GM12878 (cell line): ENCODE data around the gene MT1E. TPM values are rescaled to one million over a fixed set of nuclear protein-coding genes. Genes with fewer than 3 reads are reported as not detected.

Source experiments
- ATAC-seq: fragments of 200-7000 bp; cut with Tn5 transposase; 3 replicates; pipeline ENCODE4 v1.9.1; 2020; ENCODE audit warnings: mild to moderate bottlenecking, moderate library complexity
- BruUV-seq: library from RNA; stranded (reverse); fragments of 400-500 nt; replicated peaks from 2 replicates; lab custom pipeline; 2021; lab: Mats Ljungman, UMichigan
- CTCF ChIA-PET: fragments of 300-600 bp; sonication (Branson Sonifier 250); formaldehyde crosslinking; extraction: SDS; loops from one replicate; lab custom pipeline; 2021; ENCODE audit warnings: inconsistent platforms; lab: Yijun Ruan, JAX
- POLR2A ChIA-PET: fragments of 350-600 bp; formaldehyde crosslinking; extraction: SDS; loops from one replicate; lab custom pipeline; 2021; ENCODE audit warnings: inconsistent platforms; lab: Charles Lee
- RAD21 ChIA-PET: fragments of 300-600 bp; sonication (Branson Sonifier 250); formaldehyde crosslinking; loops from one replicate; lab custom pipeline; 2023; ENCODE audit warnings: antibody characterized with exemption; ENCODE audit not compliant: unreplicated experiment; lab: Charles Lee
- SMC1A ChIA-PET: fragments of 300-600 bp; sonication (Branson Sonifier 250); formaldehyde crosslinking; loops from one replicate; lab custom pipeline; 2023; ENCODE audit not compliant: unreplicated experiment, uncharacterized antibody; lab: Charles Lee
- DNase-seq: peaks from one replicate; pipeline ENCODE4 v3.0.0-alpha.2; 2011; ENCODE audit warnings: low read depth, low spot score
- FAIRE-seq: peaks from 3 replicates; lab custom pipeline; 2011; peaks lifted over from hg19 to GRCh38; lab: Jason Lieb, UNC
- H2AFZ ChIP-seq: 2 replicates; pipeline ENCODE4 v1.6.0; 2011; ENCODE audit warnings: low read depth, low read length, control low read depth; ENCODE audit not compliant: control insufficient read depth
- H3K27ac ChIP-seq: 2 replicates; pipeline ENCODE4 v1.5.1; 2011; ENCODE audit warnings: control low read depth; ENCODE audit not compliant: control insufficient read depth, insufficient read depth
- H3K27me3 ChIP-seq, 2 experiments: replicated peaks in 1 of 2; 2 replicates each; pipeline versions ENCODE4 v1.6.0 to v1.6.1; 2011; ENCODE audit warnings: low read length in 1 of 2; ENCODE audit not compliant: control insufficient read depth in 2 of 2, insufficient read depth in 2 of 2
- H3K36me3 ChIP-seq, 2 experiments: 2 replicates each; pipeline ENCODE4 v1.5.1; 2011; ENCODE audit warnings: low read length in 1 of 2; ENCODE audit not compliant: control insufficient read depth in 2 of 2, insufficient read depth in 2 of 2
- H3K4me1 ChIP-seq: 2 replicates; pipeline ENCODE4 v1.6.1; 2011; ENCODE audit warnings: mild to moderate bottlenecking, low read length, moderate library complexity, mixed read lengths; ENCODE audit not compliant: control insufficient read depth, insufficient read depth
- H3K4me2 ChIP-seq: 2 replicates; pipeline ENCODE4 v1.6.0; 2011; ENCODE audit warnings: control low read depth; ENCODE audit not compliant: control insufficient read depth, insufficient read depth
- H3K4me3 ChIP-seq: fragments of 200-600 bp; sonication (generic); 2 replicates; pipeline ENCODE4 v1.5.1; 2016
- H3K79me2 ChIP-seq: 2 replicates; pipeline ENCODE4 v1.6.0; 2011; ENCODE audit warnings: low read length; ENCODE audit not compliant: control insufficient read depth, insufficient read depth
- H3K9ac ChIP-seq: 2 replicates; pipeline ENCODE4 v1.8.0; 2011; ENCODE audit warnings: low read length, control low read depth, mixed read lengths; ENCODE audit not compliant: control insufficient read depth, insufficient read depth
- H3K9me3 ChIP-seq: replicated peaks from 3 replicates; pipeline ENCODE4 v1.5.1; 2011; ENCODE audit warnings: mild to moderate bottlenecking, low read length; ENCODE audit not compliant: control insufficient read depth, insufficient read depth
- H4K20me1 ChIP-seq: 2 replicates; pipeline ENCODE4 v1.6.0; 2011; ENCODE audit not compliant: control insufficient read depth, insufficient read depth
- BMI1 ChIP-seq: fragments of 450-650 bp; IDR thresholded peaks from 2 replicates; pipeline ENCODE4 v1.6.1; 2016; ENCODE audit warnings: mild to moderate bottlenecking, moderate library complexity, borderline replicate concordance
- ESRRA ChIP-seq: IDR thresholded peaks from 2 replicates; pipeline ENCODE4 v1.6.1; 2012; ENCODE audit warnings: mild to moderate bottlenecking, low read length, improper control_type of control experiment
- HDGF ChIP-seq: fragments of 450-650 bp; IDR thresholded peaks from 2 replicates; pipeline ENCODE4 v1.6.1; 2016; ENCODE audit warnings: antibody characterized with exemption
- IKZF2 ChIP-seq, 2 experiments: fragments of 450-650 bp; IDR thresholded peaks; 2 replicates each; pipeline ENCODE4 v1.6.1; 2017; ENCODE audit warnings: mild to moderate bottlenecking in 2 of 2, moderate library complexity in 2 of 2
- NFYA ChIP-seq: IDR thresholded peaks from 2 replicates; pipeline ENCODE4 v1.6.1; 2011; ENCODE audit warnings: low read depth, mild to moderate bottlenecking, low read length, improper control_type of control experiment, borderline replicate concordance
- NR2C1 ChIP-seq: fragments of 450-650 bp; IDR thresholded peaks from 2 replicates; pipeline ENCODE4 v1.6.1; 2017; ENCODE audit warnings: antibody characterized with exemption, mild to moderate bottlenecking, moderate library complexity
- POLR2AphosphoS5 ChIP-seq: IDR thresholded peaks from 2 replicates; pipeline ENCODE4 v1.6.1; 2011; ENCODE audit warnings: mild to moderate bottlenecking, low read length, inconsistent platforms
- SP1 ChIP-seq: IDR thresholded peaks from one replicate; pipeline ENCODE4 v1.6.1; 2011; ENCODE audit warnings: low read depth, low read length
- WRNIP1 ChIP-seq: IDR thresholded peaks from 2 replicates; pipeline ENCODE4 v1.6.1; 2011; ENCODE audit warnings: low read depth, low read length, improper control_type of control experiment, borderline replicate concordance
- ZBED1 ChIP-seq: IDR thresholded peaks from 2 replicates; pipeline ENCODE4 v1.6.1; 2016; ENCODE audit warnings: borderline replicate concordance
- ZNF217 ChIP-seq: fragments of 450-650 bp; IDR thresholded peaks from 2 replicates; pipeline ENCODE4 v1.6.1; 2017; ENCODE audit warnings: antibody characterized with exemption, mild to moderate bottlenecking
- WGBS: methylation state at CpG from one replicate; pipeline ENCODE4 v1.1.6; 2016; ENCODE audit warnings: low lambda C conversion rate; ENCODE audit not compliant: insufficient replicate concordance, insufficient coverage; ENCODE audit errors: missing lambda C conversion rate; 5-methylcytosine and 5-hydroxymethylcytosine counted together
- in situ Hi-C: fragments of 300-500 bp; cut with MboI; formaldehyde crosslinking; loops from 9 replicates; pipeline ENCODE4 v1.14.3; 2018; ENCODE audit warnings: mixed read lengths
- intact Hi-C: fragments of 100-400 bp; cut with micrococcal nuclease; formaldehyde crosslinking; loops from one replicate; pipeline ENCODE4 v1.14.2; 2022; ENCODE audit not compliant: unreplicated experiment
- polyA plus RNA-seq, 11 experiments: library from polyadenylated mRNA; depleted of rRNA in 4 of 11; unstranded in 6 of 11; stranded (reverse) in 5 of 11; fragments of >200 nt; fragmentation: Nextera tagmentation in 4 of 11; fragmentation: Illumina TruSeq in 1 of 11; extraction: Ambion mirVana in 4 of 11; extraction: Trizol in 1 of 11; gene quantifications; 1 replicate in 1 of 11; 2 replicates in 10 of 11; pipeline versions ENCODE4 v1.2.1 to v1.2.3, GENCODE V29; 2011 to 2016; ENCODE audit warnings: inconsistent platforms in 2 of 11, missing spikeins in 2 of 11, low read depth in 1 of 11
- total RNA-seq, 4 experiments: library from RNA; depleted of rRNA in 3 of 4; stranded (reverse); fragments of >200 nt in 3 of 4; fragmentation: Illumina TruSeq in 1 of 4; extraction: Trizol in 1 of 4; gene quantifications; 2 replicates each; pipeline versions ENCODE4 v1.2.1 to v1.2.3, GENCODE V29; 2013 to 2021
- TF ChIP-seq, protein P1 (sequence below): IDR thresholded peaks from 2 replicates; pipeline ENCODE4 v1.6.1; 2011; ENCODE audit warnings: borderline replicate concordance, low read depth, mild to moderate bottlenecking, moderate library complexity, mixed read lengths, low read length; ENCODE audit not compliant: insufficient read depth; ENCODE audit errors: extremely low read length
- TF ChIP-seq, protein P2 (sequence below): IDR thresholded peaks from 2 replicates; pipeline ENCODE4 v1.6.1; 2012; ENCODE audit warnings: mild to moderate bottlenecking, low read depth, low read length
- TF ChIP-seq, protein P3 (sequence below): IDR thresholded peaks from 2 replicates; pipeline ENCODE4 v1.6.1; 2011; ENCODE audit warnings: mild to moderate bottlenecking, low read depth, low read length, moderate library complexity; ENCODE audit not compliant: insufficient replicate concordance
- TF ChIP-seq, protein P4 (sequence below): fragments of 450-650 bp; formaldehyde crosslinking; IDR thresholded peaks from 2 replicates; pipeline ENCODE4 v1.5.0; 2022; ENCODE audit warnings: mild to moderate bottlenecking, missing genetic modification characterization
- TF ChIP-seq, protein P5 (sequence below): fragments of 450-650 bp; IDR thresholded peaks from 2 replicates; pipeline ENCODE4 v1.6.1; 2016; ENCODE audit warnings: mild to moderate bottlenecking

Gene MT1E
- total and polyA plus RNA-seq, 10 of the 15 experiments (the other 5 are each of a cell fraction or from before 2014, with no cell fraction given) = 5.8 to 22.3 (median 16.5) TPM

DNA sequence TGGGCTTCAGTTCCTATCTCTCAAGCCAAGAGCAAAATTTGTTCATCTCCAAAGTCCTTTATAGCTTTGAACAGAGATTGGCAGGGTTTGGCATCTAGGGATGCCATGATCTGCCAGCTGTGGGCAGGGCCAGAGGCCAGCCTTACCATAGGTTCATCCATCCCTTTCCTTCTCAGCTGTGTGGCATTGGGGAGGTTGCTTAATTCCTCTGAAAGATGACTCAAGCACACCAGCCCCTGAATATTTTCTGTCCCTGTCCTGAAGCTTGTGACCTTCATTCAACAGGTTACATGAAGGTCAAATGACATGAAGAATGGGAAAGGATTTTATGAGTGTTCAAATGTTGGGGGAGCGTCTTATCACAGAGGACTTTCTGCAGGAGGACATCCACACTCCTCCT, 38.9 kb downstream of the MT1E start:
- Histone ChIP-seq H3K4me2 (no peak overlapping the region), H3K27ac (no peak overlapping the region), H4K20me1 (no peaks in the 10 kb centered on the region), H3K27me3 (peaks cover 21 to 23% of the 10 kb centered on the region in 2 experiments), H2AFZ (no peak overlapping the region), H3K4me3 (no peak overlapping the region), H3K36me3 (no peaks in the 10 kb centered on the region), H3K79me2 (no peaks in the 10 kb centered on the region), H3K9ac (no peak overlapping the region), H3K4me1 (no peaks in the 10 kb centered on the region), H3K9me3 (no peaks in the 10 kb centered on the region)
- WGBS = 10% methylated on average over 1 of the region's 1 CpG
- BruUV-seq = no TSS peak
- in situ Hi-C loops (no loop called here), intact Hi-C loops (no loop called here)
- POLR2A ChIA-PET = no interaction called here
- no peak for FAIRE-seq
- TF ChIP-seq NFYA = no peak
- TF ChIP-seq SP1 = no peak
- TF ChIP-seq IKZF2 (IDR thresholded peaks at IDR 0.05) = no peak
- no peak for TF ChIP-seq WRNIP1
- TF ChIP-seq BMI1 = no peak
- TF ChIP-seq ZNF217 = no peak
- TF ChIP-seq, protein P1, sequence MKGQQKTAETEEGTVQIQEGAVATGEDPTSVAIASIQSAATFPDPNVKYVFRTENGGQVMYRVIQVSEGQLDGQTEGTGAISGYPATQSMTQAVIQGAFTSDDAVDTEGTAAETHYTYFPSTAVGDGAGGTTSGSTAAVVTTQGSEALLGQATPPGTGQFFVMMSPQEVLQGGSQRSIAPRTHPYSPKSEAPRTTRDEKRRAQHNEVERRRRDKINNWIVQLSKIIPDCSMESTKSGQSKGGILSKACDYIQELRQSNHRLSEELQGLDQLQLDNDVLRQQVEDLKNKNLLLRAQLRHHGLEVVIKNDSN = no peak
- TF ChIP-seq ESRRA = no peak
- TF ChIP-seq, protein P2, sequence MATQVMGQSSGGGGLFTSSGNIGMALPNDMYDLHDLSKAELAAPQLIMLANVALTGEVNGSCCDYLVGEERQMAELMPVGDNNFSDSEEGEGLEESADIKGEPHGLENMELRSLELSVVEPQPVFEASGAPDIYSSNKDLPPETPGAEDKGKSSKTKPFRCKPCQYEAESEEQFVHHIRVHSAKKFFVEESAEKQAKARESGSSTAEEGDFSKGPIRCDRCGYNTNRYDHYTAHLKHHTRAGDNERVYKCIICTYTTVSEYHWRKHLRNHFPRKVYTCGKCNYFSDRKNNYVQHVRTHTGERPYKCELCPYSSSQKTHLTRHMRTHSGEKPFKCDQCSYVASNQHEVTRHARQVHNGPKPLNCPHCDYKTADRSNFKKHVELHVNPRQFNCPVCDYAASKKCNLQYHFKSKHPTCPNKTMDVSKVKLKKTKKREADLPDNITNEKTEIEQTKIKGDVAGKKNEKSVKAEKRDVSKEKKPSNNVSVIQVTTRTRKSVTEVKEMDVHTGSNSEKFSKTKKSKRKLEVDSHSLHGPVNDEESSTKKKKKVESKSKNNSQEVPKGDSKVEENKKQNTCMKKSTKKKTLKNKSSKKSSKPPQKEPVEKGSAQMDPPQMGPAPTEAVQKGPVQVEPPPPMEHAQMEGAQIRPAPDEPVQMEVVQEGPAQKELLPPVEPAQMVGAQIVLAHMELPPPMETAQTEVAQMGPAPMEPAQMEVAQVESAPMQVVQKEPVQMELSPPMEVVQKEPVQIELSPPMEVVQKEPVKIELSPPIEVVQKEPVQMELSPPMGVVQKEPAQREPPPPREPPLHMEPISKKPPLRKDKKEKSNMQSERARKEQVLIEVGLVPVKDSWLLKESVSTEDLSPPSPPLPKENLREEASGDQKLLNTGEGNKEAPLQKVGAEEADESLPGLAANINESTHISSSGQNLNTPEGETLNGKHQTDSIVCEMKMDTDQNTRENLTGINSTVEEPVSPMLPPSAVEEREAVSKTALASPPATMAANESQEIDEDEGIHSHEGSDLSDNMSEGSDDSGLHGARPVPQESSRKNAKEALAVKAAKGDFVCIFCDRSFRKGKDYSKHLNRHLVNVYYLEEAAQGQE = no peak
- no peak for TF ChIP-seq HDGF
- TF ChIP-seq, protein P3, sequence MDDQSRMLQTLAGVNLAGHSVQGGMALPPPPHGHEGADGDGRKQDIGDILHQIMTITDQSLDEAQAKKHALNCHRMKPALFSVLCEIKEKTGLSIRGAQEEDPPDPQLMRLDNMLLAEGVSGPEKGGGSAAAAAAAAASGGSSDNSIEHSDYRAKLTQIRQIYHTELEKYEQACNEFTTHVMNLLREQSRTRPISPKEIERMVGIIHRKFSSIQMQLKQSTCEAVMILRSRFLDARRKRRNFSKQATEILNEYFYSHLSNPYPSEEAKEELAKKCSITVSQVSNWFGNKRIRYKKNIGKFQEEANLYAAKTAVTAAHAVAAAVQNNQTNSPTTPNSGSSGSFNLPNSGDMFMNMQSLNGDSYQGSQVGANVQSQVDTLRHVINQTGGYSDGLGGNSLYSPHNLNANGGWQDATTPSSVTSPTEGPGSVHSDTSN = no peak
- TF ChIP-seq, protein P4, sequence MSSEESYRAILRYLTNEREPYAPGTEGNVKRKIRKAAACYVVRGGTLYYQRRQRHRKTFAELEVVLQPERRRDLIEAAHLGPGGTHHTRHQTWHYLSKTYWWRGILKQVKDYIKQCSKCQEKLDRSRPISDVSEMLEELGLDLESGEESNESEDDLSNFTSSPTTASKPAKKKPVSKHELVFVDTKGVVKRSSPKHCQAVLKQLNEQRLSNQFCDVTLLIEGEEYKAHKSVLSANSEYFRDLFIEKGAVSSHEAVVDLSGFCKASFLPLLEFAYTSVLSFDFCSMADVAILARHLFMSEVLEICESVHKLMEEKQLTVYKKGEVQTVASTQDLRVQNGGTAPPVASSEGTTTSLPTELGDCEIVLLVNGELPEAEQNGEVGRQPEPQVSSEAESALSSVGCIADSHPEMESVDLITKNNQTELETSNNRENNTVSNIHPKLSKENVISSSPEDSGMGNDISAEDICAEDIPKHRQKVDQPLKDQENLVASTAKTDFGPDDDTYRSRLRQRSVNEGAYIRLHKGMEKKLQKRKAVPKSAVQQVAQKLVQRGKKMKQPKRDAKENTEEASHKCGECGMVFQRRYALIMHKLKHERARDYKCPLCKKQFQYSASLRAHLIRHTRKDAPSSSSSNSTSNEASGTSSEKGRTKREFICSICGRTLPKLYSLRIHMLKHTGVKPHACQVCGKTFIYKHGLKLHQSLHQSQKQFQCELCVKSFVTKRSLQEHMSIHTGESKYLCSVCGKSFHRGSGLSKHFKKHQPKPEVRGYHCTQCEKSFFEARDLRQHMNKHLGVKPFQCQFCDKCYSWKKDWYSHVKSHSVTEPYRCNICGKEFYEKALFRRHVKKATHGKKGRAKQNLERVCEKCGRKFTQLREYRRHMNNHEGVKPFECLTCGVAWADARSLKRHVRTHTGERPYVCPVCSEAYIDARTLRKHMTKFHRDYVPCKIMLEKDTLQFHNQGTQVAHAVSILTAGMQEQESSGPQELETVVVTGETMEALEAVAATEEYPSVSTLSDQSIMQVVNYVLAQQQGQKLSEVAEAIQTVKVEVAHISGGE (CRISPR knock-in tag) = no peak
- no peak for TF ChIP-seq POLR2AphosphoS5
- TF ChIP-seq ZBED1 = no peak
- TF ChIP-seq NR2C1 = no peak
- TF ChIP-seq, protein P5, sequence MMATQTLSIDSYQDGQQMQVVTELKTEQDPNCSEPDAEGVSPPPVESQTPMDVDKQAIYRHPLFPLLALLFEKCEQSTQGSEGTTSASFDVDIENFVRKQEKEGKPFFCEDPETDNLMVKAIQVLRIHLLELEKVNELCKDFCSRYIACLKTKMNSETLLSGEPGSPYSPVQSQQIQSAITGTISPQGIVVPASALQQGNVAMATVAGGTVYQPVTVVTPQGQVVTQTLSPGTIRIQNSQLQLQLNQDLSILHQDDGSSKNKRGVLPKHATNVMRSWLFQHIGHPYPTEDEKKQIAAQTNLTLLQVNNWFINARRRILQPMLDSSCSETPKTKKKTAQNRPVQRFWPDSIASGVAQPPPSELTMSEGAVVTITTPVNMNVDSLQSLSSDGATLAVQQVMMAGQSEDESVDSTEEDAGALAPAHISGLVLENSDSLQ = no peak
- SMC1A ChIA-PET = no interaction called here
- CTCF ChIA-PET = no interaction called here
- ATAC-seq = no peak
- RAD21 ChIA-PET = no interaction called here
- DNase-seq = no peak
